ENCODE data around the gene FAM3C. TPM values are rescaled to one million over a fixed set of nuclear protein-coding genes. Genes with fewer than 3 reads are reported as not detected.
"Not testable (repeated sequence)": the region's sequence is repeated elsewhere in the genome, so short reads cannot be mapped to it uniquely, and the experiment has no call there.

The FAM3C gene, protein sequence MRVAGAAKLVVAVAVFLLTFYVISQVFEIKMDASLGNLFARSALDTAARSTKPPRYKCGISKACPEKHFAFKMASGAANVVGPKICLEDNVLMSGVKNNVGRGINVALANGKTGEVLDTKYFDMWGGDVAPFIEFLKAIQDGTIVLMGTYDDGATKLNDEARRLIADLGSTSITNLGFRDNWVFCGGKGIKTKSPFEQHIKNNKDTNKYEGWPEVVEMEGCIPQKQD
- 100 to 1,000 TPM in 1 of 2 donors, 10 to 100 TPM in 1; 46.7 to 146 TPM for total RNA-seq
- 100 to 1,000 TPM; 171 to 192 TPM for polyA plus RNA-seq (ENCODE audit: insufficient read length in 2 of 2)
- long read RNA-seq, donor 1, transcript FAM3C-204 (2 exons, 567 nt) = minor isoform, 5 of 79 reads
- long read RNA-seq, donor 1, transcript FAM3C-201 (10 exons, 2,508 nt) = major isoform, 64 of 79 reads
- long read RNA-seq, donor 1, partial matches to known transcripts = 0 of 79 reads
- long read RNA-seq, donor 1, other reads (novel, unspliced or antisense) = 10 of 79 reads
- long read RNA-seq, donor 2, transcript FAM3C-201 (10 exons, 2,508 nt) = major isoform, 16 of 18 reads
- long read RNA-seq, donor 2, partial matches to known transcripts = 0 of 18 reads
- long read RNA-seq, donor 2, other reads (novel, unspliced or antisense) = 0 of 18 reads
- long read RNA-seq, donor 3, transcript FAM3C-201 (10 exons, 2,508 nt) = major isoform, 20 of 21 reads
- long read RNA-seq, donor 3, partial matches to known transcripts = 0 of 21 reads
- long read RNA-seq, donor 3, other reads (novel, unspliced or antisense) = 0 of 21 reads
- long read RNA-seq, donor 4, transcript FAM3C-201 (10 exons, 2,508 nt) = major isoform, 12 of 17 reads
- long read RNA-seq, donor 4, transcript FAM3C-204 (2 exons, 567 nt) = minor isoform, 5 of 17 reads
- long read RNA-seq, donor 4, partial matches to known transcripts = 0 of 17 reads
- long read RNA-seq, donor 4, other reads (novel, unspliced or antisense) = 0 of 17 reads

DNA sequence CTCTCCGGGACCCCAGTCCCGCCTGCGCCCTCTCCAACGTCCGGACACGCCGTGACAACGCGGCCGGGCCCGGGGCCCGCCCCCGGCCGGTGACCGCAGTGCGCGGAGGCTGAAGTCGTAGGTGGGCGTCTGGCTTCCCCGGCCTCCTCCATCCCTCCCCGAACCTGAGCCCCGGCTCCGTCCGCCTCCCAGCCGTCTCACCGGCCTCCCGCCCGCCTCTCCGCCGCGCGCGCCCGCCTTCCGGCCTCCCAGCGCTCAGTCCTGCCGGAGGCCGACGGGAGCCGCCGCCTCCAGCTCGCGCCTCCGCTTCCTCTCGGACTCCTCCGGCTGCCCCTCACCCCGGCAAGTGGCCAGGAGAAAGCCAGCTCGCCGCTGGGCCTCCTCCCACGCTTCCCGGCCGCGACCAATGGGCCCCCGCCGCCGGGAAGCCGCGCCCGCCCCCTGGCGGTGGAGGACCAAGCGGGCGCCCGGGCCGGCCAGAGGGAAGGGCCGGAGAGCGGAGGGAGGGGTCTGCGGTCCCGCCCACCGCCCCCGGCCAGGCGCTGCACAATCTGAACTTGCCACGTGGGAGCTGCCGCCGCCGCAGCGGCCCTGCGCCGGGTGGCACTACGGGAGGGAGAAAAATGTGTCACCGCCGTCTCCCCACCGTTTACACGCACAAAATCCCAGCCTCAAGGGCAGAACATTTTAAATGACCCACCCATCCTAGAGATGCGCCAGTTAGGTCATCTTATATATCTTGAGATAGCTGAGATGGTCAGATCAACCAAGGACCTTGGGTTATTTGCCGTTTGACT, at the start of gene FAM3C:
FAM3C (minus strand) TSS at position 348 of the 797 bp plus-strand sequence. CDS start 13,339 bp downstream, outside the sequence.
- H3K4me3 ChIP-seq (ENCODE audit: low read depth, low read length) = peak within 1 kb of the TSS; percentile 64
- DNase-seq (ENCODE audit: low read depth in 4 of 6, low spot score in 6 of 6) = peak; percentile 73 to 97 (median 88)
- H3K4me1 ChIP-seq (ENCODE audit: control insufficient read depth, insufficient read depth, low read length) = no peaks in the 10 kb centered on the region
- WGBS (ENCODE audit: insufficient coverage) = 0% methylated on average over 79 of the region's 85 CpGs
- no peaks in the 10 kb centered on the region for H3K36me3 ChIP-seq (ENCODE audit: control insufficient read depth, insufficient read depth, low read length)
- no peaks in the 10 kb centered on the region for H3K9me3 ChIP-seq (ENCODE audit: control insufficient read depth, insufficient read depth, low read length)
- no peak within 1 kb of the TSS for H3K27ac ChIP-seq (ENCODE audit: low read depth, low read length)
- H3K27me3 ChIP-seq (ENCODE audit: control insufficient read depth, insufficient read depth, low read length) = no peaks in the 10 kb centered on the region

DNA sequence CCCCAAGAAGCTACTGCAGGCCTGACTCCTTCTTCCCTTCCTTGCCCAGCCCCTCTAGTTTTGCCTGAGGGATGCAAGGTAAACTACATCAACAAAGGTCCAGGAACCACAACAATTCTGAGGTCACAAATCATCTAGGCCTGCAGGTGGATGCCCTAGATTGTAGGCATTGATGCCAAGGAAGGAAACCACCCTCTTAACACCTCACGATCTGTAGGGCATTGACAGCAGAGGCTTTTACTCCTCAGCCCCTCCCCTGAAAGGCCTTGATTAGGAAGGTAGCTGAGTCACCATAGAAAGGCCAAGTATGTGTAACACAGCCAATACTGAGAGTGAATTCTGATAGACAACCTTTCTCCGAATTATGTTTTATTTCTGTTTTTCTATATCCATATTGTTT, 46.7 kb upstream of the FAM3C start:
- H3K4me3 ChIP-seq (ENCODE audit: low read depth, low read length) = no peak overlapping the region
- no peak overlapping the region for H3K27ac ChIP-seq (ENCODE audit: low read depth, low read length)
- H3K4me1 ChIP-seq (ENCODE audit: control insufficient read depth, insufficient read depth, low read length) = peaks cover 4% of the 10 kb centered on the region
- WGBS (ENCODE audit: insufficient coverage) = no CpG with 5 or more reads among the region's 2 CpGs
- no peaks in the 10 kb centered on the region for H3K9me3 ChIP-seq (ENCODE audit: control insufficient read depth, insufficient read depth, low read length)
- no peak for DNase-seq (ENCODE audit: low read depth in 4 of 6, low spot score in 6 of 6)
- H3K27me3 ChIP-seq (ENCODE audit: control insufficient read depth, insufficient read depth, low read length) = no peaks in the 10 kb centered on the region
- H3K36me3 ChIP-seq (ENCODE audit: control insufficient read depth, insufficient read depth, low read length) = no peaks in the 10 kb centered on the region

DNA sequence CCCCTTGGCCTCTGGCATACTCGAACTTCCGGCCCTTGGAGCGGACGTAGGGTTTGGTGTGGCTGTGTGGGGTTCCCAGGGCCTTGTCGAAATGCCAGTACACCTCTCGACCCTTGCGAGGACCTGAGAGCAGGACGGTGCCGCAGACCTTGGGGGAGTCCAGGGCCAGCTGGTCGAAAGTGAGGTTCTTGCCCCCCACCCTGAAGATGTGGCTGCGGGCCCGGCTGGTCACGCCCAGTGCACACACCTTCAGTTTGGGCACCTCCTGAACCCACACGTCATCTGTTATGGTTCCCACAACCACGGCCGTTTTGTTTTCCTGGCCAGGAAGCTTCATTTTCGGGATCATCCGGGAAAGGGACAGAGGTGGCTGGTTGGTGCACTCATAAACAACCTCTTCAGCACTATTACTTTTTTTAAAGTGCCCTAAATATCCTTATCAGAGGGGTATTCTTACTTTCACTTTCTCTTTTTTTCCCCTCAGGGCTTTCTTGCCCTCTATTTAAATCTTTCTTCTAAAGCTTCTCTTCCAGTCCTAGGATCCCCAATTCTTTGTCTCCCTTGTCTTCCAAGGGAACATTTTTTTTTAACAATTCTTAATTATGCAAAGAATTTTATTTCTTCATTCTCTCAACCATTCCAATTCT, 44.9 kb upstream of the FAM3C start:
- WGBS (ENCODE audit: insufficient coverage) = 95% methylated on average over 16 of the region's 18 CpGs
- DNase-seq (ENCODE audit: low read depth in 4 of 6, low spot score in 6 of 6) = no peak
- no peaks in the 10 kb centered on the region for H3K36me3 ChIP-seq (ENCODE audit: control insufficient read depth, insufficient read depth, low read length)
- peaks cover 4% of the 10 kb centered on the region for H3K4me1 ChIP-seq (ENCODE audit: control insufficient read depth, insufficient read depth, low read length)
- no peak overlapping the region for H3K4me3 ChIP-seq (ENCODE audit: low read depth, low read length)
- no peaks in the 10 kb centered on the region for H3K27me3 ChIP-seq (ENCODE audit: control insufficient read depth, insufficient read depth, low read length)
- no peak overlapping the region for H3K27ac ChIP-seq (ENCODE audit: low read depth, low read length)
- H3K9me3 ChIP-seq (ENCODE audit: control insufficient read depth, insufficient read depth, low read length) = no peaks in the 10 kb centered on the region

DNA sequence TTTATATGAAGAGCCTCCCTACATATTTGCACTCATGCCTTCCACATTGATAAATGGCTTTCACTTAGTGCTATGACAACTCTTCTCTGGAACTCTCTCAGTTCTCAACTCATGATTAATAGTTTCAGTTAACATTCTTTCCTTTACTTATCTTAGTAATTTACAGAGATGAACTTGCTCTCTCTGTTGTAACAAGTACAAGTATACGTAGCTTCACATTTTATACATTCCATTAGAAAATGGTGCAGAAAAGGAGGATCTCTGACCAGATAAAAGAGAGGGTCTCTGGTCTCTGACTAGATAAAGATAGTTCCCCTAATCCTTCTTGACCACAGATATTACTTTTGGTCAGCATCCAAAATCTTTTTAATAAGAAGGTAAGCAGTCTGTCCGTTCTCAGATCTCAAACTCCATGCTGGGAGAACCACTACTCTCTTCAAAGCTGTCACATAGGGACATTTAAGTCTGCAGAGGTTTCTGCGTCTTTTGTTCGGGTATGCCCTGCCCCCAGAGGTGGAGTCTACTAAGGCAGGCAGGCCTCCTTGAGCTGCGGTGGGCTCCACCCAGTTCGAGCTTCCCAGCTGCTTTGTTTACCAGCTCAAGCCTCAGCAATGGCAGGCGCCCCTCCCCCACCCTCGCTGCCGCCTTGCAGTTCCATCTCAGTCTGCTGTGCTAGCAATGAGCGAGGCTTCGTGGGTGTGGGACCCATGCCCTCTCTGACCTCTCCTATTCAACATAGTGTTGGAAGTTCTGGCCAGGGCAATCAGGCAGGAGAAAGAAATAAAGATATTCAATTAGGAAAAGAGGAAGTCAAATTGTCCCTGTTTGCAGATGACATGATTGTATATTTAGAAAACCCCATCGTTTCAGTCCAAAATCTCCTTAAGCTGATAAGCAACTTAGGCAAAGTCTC, 42.2 kb upstream of the FAM3C start:
- not testable (repeated sequence) for H3K4me1 ChIP-seq (ENCODE audit: control insufficient read depth, insufficient read depth, low read length); H3K27me3 ChIP-seq (ENCODE audit: control insufficient read depth, insufficient read depth, low read length); H3K36me3 ChIP-seq (ENCODE audit: control insufficient read depth, insufficient read depth, low read length); H3K9me3 ChIP-seq (ENCODE audit: control insufficient read depth, insufficient read depth, low read length)
- peak overlapping the region; percentile 57 for H3K27ac ChIP-seq (ENCODE audit: low read depth, low read length)
- peak overlapping the region; percentile 24 for H3K4me3 ChIP-seq (ENCODE audit: low read depth, low read length)
- DNase-seq (ENCODE audit: low read depth in 4 of 6, low spot score in 6 of 6) = peak in 4 of 6 donors; percentile 0 to 66 (median 17)
- WGBS (ENCODE audit: insufficient coverage) = 5% methylated on average over 8 of the region's 12 CpGs

DNA sequence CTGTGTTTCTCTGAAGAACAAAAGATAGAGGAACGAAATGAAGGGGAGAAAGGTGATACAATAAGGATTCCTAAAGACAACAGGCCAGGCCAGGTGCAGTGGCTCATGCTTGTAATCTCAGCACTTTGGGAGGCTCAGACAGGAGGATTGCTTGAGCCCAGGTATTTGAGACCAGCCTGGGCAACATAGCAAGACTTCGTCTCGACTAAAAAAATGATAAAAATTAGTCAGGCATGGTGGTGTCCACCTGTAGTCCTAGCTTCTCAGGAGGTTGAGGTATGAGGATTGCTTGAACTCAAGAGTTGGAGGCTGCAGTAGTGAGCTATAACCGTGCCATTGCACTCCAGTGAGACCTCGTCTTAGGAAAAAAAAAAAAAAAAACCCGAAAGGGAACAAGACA, 41.4 kb upstream of the FAM3C start:
- H3K9me3 ChIP-seq (ENCODE audit: control insufficient read depth, insufficient read depth, low read length) = no peaks in the 10 kb centered on the region
- no peak overlapping the region for H3K4me3 ChIP-seq (ENCODE audit: low read depth, low read length)
- no peaks in the 10 kb centered on the region for H3K36me3 ChIP-seq (ENCODE audit: control insufficient read depth, insufficient read depth, low read length)
- no peaks in the 10 kb centered on the region for H3K27me3 ChIP-seq (ENCODE audit: control insufficient read depth, insufficient read depth, low read length)
- H3K4me1 ChIP-seq (ENCODE audit: control insufficient read depth, insufficient read depth, low read length) = peaks cover 4% of the 10 kb centered on the region
- no peak for DNase-seq (ENCODE audit: low read depth in 4 of 6, low spot score in 6 of 6)
- WGBS (ENCODE audit: insufficient coverage) = 90% methylated on average over 3 of the region's 6 CpGs
- no peak overlapping the region for H3K27ac ChIP-seq (ENCODE audit: low read depth, low read length)

DNA sequence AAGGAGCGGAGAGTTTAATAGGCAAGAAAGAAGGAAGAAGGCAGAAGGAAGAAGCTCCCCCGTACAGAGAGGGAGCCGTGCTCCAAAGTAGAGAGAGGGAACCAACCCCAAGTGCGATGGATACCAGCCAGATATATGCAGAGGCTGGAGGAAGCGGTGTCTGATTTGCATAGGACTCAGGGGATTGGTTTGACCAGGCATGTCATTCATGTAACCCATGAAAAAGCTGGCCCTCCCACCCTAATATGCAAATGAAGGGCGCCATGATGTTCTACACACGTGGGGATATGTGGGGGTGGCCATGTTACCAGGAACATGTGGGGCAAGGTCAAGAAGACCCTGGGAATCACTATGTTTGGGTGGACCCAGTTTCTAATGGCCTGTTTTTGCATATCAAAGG, 40.6 kb upstream of the FAM3C start:
- 100% methylated on average over 2 of the region's 7 CpGs for WGBS (ENCODE audit: insufficient coverage)
- Histone ChIP-seq H3K36me3 (ENCODE audit: control insufficient read depth, insufficient read depth, low read length) (no peaks in the 10 kb centered on the region), H3K4me3 (ENCODE audit: low read depth, low read length) (no peak overlapping the region), H3K4me1 (ENCODE audit: control insufficient read depth, insufficient read depth, low read length) (peaks cover 4% of the 10 kb centered on the region), H3K27ac (ENCODE audit: low read depth, low read length) (no peak overlapping the region), H3K27me3 (ENCODE audit: control insufficient read depth, insufficient read depth, low read length) (no peaks in the 10 kb centered on the region), H3K9me3 (ENCODE audit: control insufficient read depth, insufficient read depth, low read length) (no peaks in the 10 kb centered on the region)
- no peak for DNase-seq (ENCODE audit: low read depth in 4 of 6, low spot score in 6 of 6)

DNA sequence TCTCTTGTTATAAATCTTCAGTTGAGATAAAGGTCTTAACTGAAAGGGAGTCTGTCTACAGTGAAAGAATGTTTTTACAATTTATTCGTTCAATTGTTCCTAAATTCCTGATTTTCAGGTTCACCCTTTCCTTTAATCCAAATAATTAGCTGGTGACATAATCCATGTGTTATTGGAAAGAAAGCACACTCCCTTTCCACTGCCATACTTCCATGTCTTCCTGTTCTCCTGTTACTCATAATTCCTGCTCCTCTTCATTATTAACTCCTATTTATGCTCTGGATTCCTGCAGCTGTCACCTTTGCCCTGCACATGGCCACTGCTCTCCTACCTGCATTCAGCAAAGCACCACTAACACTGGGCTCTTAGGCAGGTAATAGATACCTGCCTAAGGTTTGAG, 40.0 kb upstream of the FAM3C start:
- Histone ChIP-seq H3K27ac (ENCODE audit: low read depth, low read length) (no peak overlapping the region), H3K4me3 (ENCODE audit: low read depth, low read length) (no peak overlapping the region), H3K27me3 (ENCODE audit: control insufficient read depth, insufficient read depth, low read length) (no peaks in the 10 kb centered on the region), H3K36me3 (ENCODE audit: control insufficient read depth, insufficient read depth, low read length) (no peaks in the 10 kb centered on the region), H3K9me3 (ENCODE audit: control insufficient read depth, insufficient read depth, low read length) (no peaks in the 10 kb centered on the region), H3K4me1 (ENCODE audit: control insufficient read depth, insufficient read depth, low read length) (peaks cover 4% of the 10 kb centered on the region)
- no peak for DNase-seq (ENCODE audit: low read depth in 4 of 6, low spot score in 6 of 6)
- WGBS (ENCODE audit: insufficient coverage) = no CpG with 5 or more reads among the region's 1 CpG

DNA sequence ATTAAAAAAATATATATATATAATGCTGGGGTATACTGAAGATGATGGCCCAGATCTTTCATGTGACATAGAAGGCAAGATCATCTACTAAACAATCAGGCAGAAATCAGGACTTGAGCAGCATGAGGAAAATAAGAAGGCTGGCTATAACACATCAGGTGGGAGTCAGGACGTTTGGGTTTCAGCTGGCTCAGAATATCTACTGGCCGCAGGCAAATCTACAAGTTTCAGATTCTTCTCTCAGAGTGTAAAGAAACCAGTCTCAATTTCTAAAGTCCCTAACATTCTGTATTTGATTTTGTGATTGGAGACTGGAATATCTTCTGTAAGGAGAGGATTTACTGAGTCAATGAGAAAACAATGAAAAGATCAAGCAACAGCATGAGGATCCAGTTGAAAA, 37.7 kb upstream of the FAM3C start:
- Histone ChIP-seq H3K27me3 (ENCODE audit: control insufficient read depth, insufficient read depth, low read length) (no peaks in the 10 kb centered on the region), H3K27ac (ENCODE audit: low read depth, low read length) (no peak overlapping the region), H3K4me1 (ENCODE audit: control insufficient read depth, insufficient read depth, low read length) (peaks cover 4% of the 10 kb centered on the region), H3K9me3 (ENCODE audit: control insufficient read depth, insufficient read depth, low read length) (no peaks in the 10 kb centered on the region), H3K4me3 (ENCODE audit: low read depth, low read length) (no peak overlapping the region), H3K36me3 (ENCODE audit: control insufficient read depth, insufficient read depth, low read length) (no peaks in the 10 kb centered on the region)
- no peak for DNase-seq (ENCODE audit: low read depth in 4 of 6, low spot score in 6 of 6)
- WGBS (ENCODE audit: insufficient coverage) = no CpG with 5 or more reads among the region's 2 CpGs
